DMS53 (cell line): Measurements from ENCODE around the gene PNMA3.
"Not testable (repeated sequence)": the region's sequence is repeated elsewhere in the genome, so short reads cannot be mapped to it uniquely, and the experiment has no call there.

Experiments
- DNase-seq: peaks from one replicate; lab custom pipeline; 2025; lab: John Stamatoyannopoulos, UW

Gene PNMA3

DNA sequence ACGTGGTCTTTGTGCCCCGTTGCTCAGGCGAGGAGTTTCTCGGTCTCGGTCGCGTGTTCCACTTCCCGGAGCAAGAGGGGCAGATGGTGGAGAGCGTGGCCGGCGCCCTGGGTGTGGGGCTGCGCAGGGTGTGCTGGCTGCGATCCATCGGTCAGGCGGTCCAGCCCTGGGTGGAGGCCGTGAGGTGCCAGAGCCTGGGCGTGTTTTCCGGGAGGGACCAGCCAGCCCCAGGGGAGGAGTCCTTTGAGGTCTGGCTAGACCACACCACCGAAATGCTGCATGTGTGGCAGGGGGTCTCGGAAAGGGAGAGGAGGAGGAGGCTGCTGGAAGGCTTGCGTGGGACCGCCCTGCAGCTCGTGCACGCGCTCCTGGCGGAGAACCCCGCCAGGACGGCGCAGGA lies 17.1 kb downstream of the PNMA3 start:
- DNase-seq = not testable (repeated sequence)

DNA sequence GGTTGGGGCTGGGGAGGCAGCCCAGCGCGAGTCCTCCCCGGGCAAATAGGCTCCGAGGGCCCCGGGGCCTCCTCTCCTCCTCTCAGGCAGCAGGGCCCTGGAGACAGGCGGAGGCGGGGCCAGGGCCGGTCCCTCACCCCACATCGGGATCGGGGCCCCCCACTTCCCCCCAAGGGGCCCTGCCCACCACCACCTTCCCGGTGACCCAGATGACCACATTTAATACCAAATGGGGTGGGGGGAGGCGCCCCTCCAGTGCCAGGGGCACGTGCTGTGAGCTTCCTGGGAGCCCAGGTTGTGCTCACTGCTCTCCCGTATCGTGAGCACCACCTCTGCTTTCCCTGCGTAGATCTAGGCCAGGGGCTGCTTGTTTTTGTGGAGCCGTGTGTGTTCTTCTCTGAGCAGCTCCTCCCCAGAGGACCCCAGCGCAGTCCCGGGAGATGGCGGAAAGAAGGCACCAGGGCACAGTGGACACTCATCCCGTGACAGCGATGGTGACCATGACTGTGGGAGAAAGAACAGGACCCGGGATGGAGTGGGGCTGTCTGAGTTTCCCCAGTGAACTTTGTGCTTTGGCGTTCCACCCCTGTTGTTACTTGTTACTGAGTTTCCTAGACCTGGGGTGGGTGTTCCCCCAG lies 18.1 kb downstream of the PNMA3 start:
- DNase-seq = no peak

DNA sequence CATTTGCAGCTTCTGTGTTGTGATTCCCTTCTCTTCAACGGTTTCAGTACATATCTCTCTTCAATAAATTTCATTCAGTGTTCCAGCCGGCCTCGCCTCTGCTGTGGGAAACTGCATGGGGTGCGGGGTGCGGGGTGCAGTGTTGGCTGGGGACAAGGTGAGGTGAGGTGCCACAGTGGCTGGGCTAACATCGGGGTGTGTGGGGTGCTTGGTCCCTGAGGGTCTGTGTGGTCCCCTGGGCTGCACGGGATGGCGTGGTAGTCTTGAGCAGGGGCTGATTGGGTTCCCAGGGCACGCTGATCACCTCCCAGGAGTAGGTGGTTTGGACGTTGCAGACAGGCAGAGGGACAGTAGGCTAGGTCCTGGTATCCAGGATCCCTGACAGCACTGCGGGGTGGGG lies 18.7 kb downstream of the PNMA3 start:
- no peak for DNase-seq

DNA sequence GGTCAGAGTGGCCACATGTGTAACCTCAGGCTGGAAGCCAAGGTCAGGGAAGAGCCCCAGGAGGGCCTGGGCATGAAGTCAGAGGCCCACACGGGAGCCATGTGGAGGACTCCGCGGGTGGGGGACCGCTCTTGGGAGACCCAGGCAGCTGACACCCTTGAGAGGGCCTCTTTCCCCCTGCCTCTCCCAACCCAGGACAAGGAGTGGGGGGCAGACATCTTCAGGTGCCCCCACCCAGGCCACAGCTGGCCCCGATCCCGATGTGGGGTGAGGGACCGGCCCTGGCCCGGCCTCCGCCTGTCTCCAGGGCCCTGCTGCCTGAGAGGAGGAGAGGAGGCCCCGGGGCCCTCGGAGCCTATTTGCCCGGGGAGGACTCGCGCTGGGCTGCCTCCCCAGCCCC lies 19.1 kb downstream of the PNMA3 start:
- no peak for DNase-seq

DNA sequence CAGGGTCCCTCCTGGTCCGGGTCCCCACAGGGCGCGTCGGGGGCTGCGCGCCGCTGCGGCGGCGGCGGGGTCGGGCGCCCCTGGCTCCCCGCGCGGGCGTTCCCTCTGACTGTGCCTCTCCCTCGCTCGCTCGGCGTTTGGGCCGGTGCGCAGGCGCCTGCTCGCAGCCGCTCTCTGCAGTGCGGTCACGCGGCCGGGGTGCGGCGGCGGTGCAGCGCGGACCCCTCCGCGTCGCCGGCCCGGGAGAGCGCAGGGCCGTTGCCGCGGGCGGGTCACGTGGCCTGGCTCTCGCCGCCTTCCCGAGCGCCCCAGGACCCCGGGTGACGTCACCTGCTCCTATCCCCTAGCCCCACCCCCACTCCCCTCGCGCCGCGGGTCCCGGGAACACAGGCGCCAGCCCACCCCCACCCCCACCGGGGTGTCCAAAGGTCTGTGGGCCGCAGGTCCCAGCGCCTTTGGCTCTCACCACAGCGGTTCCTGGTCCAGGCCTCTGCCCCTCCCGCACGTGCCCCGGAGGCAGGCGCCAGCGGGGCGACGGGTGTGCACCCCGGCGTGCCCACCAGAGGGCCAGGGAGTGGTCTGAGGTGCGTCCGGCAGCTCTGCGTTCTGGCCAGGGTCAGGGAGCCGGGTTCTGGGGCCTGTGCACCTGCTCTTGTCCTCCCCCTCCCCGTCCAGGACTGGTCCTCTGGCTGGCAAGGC lies 21.3 kb downstream of the PNMA3 start:
- DNase-seq = not testable (repeated sequence)

DNA sequence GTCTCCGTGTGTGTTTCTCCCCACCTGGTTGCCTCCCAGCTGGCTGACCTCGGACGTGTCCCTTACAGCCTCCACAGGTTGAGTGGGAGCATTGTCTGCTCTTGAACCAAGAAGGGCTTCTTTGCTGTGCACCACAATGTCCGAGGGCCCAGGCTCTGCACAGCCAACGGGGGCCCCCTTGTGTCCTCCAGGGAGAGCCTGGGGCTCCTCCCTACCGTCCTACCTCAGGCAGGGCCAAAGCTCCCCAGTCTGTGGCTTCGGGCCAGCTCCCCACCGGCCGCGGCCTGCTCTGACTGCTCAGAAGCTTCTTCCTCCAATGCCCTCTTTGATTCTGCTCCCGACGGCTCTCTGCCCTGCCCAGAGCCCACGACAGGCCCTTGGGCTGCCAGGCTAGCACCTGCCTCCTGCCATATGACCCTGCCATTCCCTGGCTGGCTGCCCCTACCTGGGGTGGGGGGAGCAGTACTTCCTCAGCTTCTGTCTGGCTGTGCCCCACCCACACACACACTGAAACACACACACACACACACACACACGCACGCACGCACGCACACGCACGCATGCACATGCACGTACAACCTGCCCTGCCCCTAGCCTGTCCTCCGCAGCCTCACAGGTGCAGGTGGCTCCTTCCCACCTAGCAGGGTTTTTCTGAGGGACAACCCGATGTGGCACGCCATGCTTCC lies 27.1 kb downstream of the PNMA3 start:
- not testable (repeated sequence) for DNase-seq

DNA sequence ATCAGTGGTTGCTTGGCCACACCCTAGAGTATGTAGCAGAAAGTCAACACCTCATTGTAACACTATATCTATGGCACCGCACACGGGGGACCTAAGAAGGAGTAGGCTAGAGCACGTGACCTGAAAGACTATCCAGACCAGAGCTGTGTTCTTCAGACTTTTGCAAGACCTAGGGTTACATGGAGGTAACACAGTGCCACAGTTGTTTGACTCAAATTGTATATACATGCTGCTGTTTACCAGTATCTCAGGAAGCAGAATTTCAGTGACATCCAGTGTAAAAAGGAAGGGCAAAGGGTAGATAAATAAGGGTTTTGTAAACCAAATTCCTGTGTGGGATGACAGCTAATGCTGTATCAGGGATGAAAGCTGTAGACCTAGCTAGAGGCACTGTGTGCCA lies 46.1 kb downstream of the PNMA3 start:
- DNase-seq = no peak

DNA sequence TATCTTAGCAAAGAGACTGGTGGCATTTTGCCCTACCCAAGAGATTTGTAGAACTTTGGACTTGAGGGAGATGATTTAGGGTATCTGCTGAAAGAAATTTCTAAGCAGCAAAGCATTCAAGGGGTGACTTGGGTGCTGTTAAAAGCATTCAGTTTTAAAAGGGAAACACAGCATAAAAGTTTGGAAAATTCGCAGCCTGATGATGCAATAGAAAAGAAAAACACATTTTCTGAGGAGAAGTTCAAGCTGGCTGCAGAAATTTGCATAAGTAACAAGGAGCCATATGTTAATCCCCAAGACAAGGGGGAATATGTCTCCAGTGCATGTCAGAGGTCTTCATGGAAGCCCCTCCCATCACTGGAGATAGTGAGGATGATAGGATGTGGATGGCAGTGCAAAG lies 48.7 kb downstream of the PNMA3 start:
- not testable (repeated sequence) for DNase-seq

DNA sequence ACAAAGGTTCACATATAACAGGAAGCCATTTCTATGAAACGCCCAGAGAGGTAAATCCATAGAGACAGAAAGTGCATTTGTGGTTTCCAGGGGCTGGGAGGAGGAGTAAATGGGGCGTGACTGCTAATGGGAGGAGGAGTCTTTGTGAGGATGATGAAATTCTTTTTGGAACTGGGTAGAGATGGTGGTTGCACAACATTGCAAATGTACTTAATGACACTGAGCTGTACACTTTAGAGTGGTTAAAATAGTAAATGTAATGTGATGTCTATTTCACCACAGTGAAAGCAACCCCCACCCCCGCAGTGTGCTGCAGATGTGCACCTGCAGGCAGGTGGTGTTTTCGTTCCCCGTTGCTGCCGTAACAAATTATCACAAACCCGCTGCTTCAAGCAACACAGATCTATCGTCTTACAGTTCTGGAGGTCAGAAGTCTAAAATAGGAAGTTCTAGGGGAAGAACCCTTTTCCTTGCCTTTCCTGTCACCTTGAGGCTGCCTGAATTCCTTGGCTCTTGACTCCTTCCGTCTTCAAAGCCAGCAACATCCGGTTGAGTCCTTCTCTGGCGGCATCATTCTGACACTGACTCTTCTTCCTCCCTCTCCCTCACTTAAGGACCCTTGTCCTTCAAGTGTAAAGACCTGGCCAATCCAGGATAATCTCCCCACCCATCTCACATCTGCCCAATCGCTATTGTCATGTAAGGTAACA lies 50.0 kb downstream of the PNMA3 start:
- not testable (repeated sequence) for DNase-seq
